K562 (cell line): ENCODE data around the gene NPAS3.

Source experiments
- GTF2A2 ChIP-seq: IDR thresholded peaks from 2 replicates; pipeline ENCODE4 v1.6.1; 2016; ENCODE audit warnings: mild to moderate bottlenecking, missing genetic modification characterization, missing compliant biosample characterization
- GTF2F1 ChIP-seq: IDR thresholded peaks from 2 replicates; pipeline ENCODE4 v1.6.1; 2011; ENCODE audit warnings: low read depth, low read length, improper control_type of control experiment
- IRF9 ChIP-seq: fragments of 450-650 bp; IDR thresholded peaks from 2 replicates; pipeline ENCODE4 v1.6.1; 2016; ENCODE audit warnings: missing biosample characterization, missing genetic modification characterization
- L3MBTL2 ChIP-seq: fragments of 450-650 bp; IDR thresholded peaks from 2 replicates; pipeline ENCODE4 v1.6.1; 2016; ENCODE audit warnings: mild to moderate bottlenecking, moderate library complexity
- POLR2A ChIP-seq: fragments of 450-650 bp; conservative IDR thresholded peaks from 2 replicates; pipeline ENCODE4 v1.6.1; 2016
- RFX5 ChIP-seq: IDR thresholded peaks from 2 replicates; pipeline ENCODE4 v1.6.1; 2011; ENCODE audit warnings: low read depth, mild to moderate bottlenecking, improper control_type of control experiment, low read length
- SMAD4 ChIP-seq: fragments of 250-450 bp; sonication (Bioruptor Pico); conservative IDR thresholded peaks from 2 replicates; pipeline ENCODE4 v1.8.0; 2021; ENCODE audit warnings: inconsistent platforms, mild to moderate bottlenecking, moderate library complexity
- SRSF3 ChIP-seq: fragments of 200-400 bp; formaldehyde crosslinking; IDR thresholded peaks from 2 replicates; pipeline ENCODE4 v1.6.1; 2016; ENCODE audit warnings: mild to moderate bottlenecking, low read length, moderate library complexity; ENCODE audit not compliant: insufficient read depth
- USF2 ChIP-seq: sonication (generic); formaldehyde crosslinking; IDR thresholded peaks from 2 replicates; pipeline ENCODE4 v1.5.0; 2020; ENCODE audit warnings: missing genetic modification reagents
- ZFP1 ChIP-seq: fragments of 450-650 bp; formaldehyde crosslinking; IDR thresholded peaks from 2 replicates; pipeline ENCODE4 v1.4.0; 2020; ENCODE audit warnings: mild to moderate bottlenecking, mixed read lengths

- no peak for TF ChIP-seq USF2 (CRISPR knock-in tag)
- TF ChIP-seq RFX5: no peak
- TF ChIP-seq POLR2A: no peak
- TF ChIP-seq GTF2A2: no peak
- no peak for TF ChIP-seq ZFP1
- TF ChIP-seq L3MBTL2: peak; percentile 52
- TF ChIP-seq SMAD4 (CRISPR knock-in tag): no peak
- TF ChIP-seq GTF2F1: no peak
- TF ChIP-seq IRF9 (tag): no peak
- TF ChIP-seq SRSF3: no peak
Observed at GRCh38 chr14:33357225-33358010, 418.7 kb downstream of the NPAS3 start.
